Measurements from ENCODE around the gene BICRAL. TPM values are rescaled to one million over a fixed set of nuclear protein-coding genes. Genes with fewer than 3 reads are reported as not detected.
"Not testable (repeated sequence)": the region's sequence is repeated elsewhere in the genome, so short reads cannot be mapped to it uniquely, and the experiment has no call there.

BICRAL gene
- total RNA-seq, 1 donor from 2014 or later, result 9.2 TPM

- no peak for TF ChIP-seq CTCF (IDR thresholded peaks at IDR 0.05; ENCODE audit: unreplicated experiment)
- no peak overlapping the region for H3K4me3 Mint-ChIP-seq (ENCODE audit: unreplicated experiment)
Measured at GRCh38 chr6:42877695-42878094, 95.8 kb downstream of the BICRAL start.

GRCh38 chr6:42879372-42880239, 97.8 kb downstream of the BICRAL start, which contains the start of gene RPL7L1:
RPL7L1 (plus strand) TSS chr6:42879616; CDS start chr6:42879911, 295 bp downstream.
- peak; percentile 66 for DNase-seq (ENCODE audit: low spot score)
- peak within 1 kb of the TSS; percentile 99 for H3K27ac Mint-ChIP-seq (ENCODE audit: unreplicated experiment)
- peak within 1 kb of the TSS; percentile 100 for H3K4me3 Mint-ChIP-seq (ENCODE audit: unreplicated experiment)
- H3K36me3 Mint-ChIP-seq (ENCODE audit: low read depth, unreplicated experiment), result peaks cover 18% of the 10 kb centered on the region
- H3K4me1 Mint-ChIP-seq (ENCODE audit: unreplicated experiment), result peaks cover 11% of the 10 kb centered on the region
- peaks cover 3% of the 10 kb centered on the region for H3K27me3 Mint-ChIP-seq (ENCODE audit: unreplicated experiment)
- no peak for TF ChIP-seq CTCF (IDR thresholded peaks at IDR 0.05; ENCODE audit: unreplicated experiment)
- H3K9me3 Mint-ChIP-seq (ENCODE audit: unreplicated experiment), result no peaks in the 10 kb centered on the region

More at GRCh38 chr6:42877695-42878094, 95.8 kb downstream of the BICRAL start:
- Mint-ChIP-seq H3K27me3 (ENCODE audit: unreplicated experiment) (peaks cover 3% of the 10 kb centered on the region), H3K27ac (ENCODE audit: unreplicated experiment) (no peak overlapping the region), H3K36me3 (ENCODE audit: low read depth, unreplicated experiment) (no peaks in the 10 kb centered on the region), H3K9me3 (ENCODE audit: unreplicated experiment) (no peaks in the 10 kb centered on the region), H3K4me1 (ENCODE audit: unreplicated experiment) (peaks cover 11% of the 10 kb centered on the region)
- no peak for DNase-seq (ENCODE audit: low spot score)

- H3K4me1 Mint-ChIP-seq (ENCODE audit: unreplicated experiment), result peaks cover 11% of the 10 kb centered on the region
- not testable (repeated sequence) for DNase-seq (ENCODE audit: low spot score); H3K9me3 Mint-ChIP-seq (ENCODE audit: unreplicated experiment); H3K27me3 Mint-ChIP-seq (ENCODE audit: unreplicated experiment)
- peak overlapping the region; percentile 99 for H3K27ac Mint-ChIP-seq (ENCODE audit: unreplicated experiment)
- H3K4me3 Mint-ChIP-seq (ENCODE audit: unreplicated experiment), result peak overlapping the region; percentile 100
- H3K36me3 Mint-ChIP-seq (ENCODE audit: low read depth, unreplicated experiment), result peaks cover 20% of the 10 kb centered on the region
Measured at GRCh38 chr6:42880240-42880817, 98.5 kb downstream of the BICRAL start.

GRCh38 chr6:42880871-42881270, 99.0 kb downstream of the BICRAL start:
- Mint-ChIP-seq H3K27ac (ENCODE audit: unreplicated experiment) (peak overlapping the region; percentile 99), H3K4me1 (ENCODE audit: unreplicated experiment) (peaks cover 11% of the 10 kb centered on the region), H3K4me3 (ENCODE audit: unreplicated experiment) (peak overlapping the region; percentile 100), H3K36me3 (ENCODE audit: low read depth, unreplicated experiment) (peaks cover 23% of the 10 kb centered on the region)
- H3K9me3 Mint-ChIP-seq (ENCODE audit: unreplicated experiment); H3K27me3 Mint-ChIP-seq (ENCODE audit: unreplicated experiment); DNase-seq (ENCODE audit: low spot score): not testable (repeated sequence)

- H3K4me3 Mint-ChIP-seq (ENCODE audit: unreplicated experiment), result peak overlapping the region; percentile 34
- H3K36me3 Mint-ChIP-seq (ENCODE audit: low read depth, unreplicated experiment), result peaks cover 32% of the 10 kb centered on the region
- TF ChIP-seq CTCF (IDR thresholded peaks at IDR 0.05; ENCODE audit: unreplicated experiment), result no peak
- H3K9me3 Mint-ChIP-seq (ENCODE audit: unreplicated experiment), result no peaks in the 10 kb centered on the region
- H3K27me3 Mint-ChIP-seq (ENCODE audit: unreplicated experiment), result no peaks in the 10 kb centered on the region
- no peak for DNase-seq (ENCODE audit: low spot score)
- peaks cover 9% of the 10 kb centered on the region for H3K4me1 Mint-ChIP-seq (ENCODE audit: unreplicated experiment)
- no peak overlapping the region for H3K27ac Mint-ChIP-seq (ENCODE audit: unreplicated experiment)
Measured at GRCh38 chr6:42885702-42886101, 103.8 kb downstream of the BICRAL start.

- Mint-ChIP-seq H3K36me3 (ENCODE audit: low read depth, unreplicated experiment) (peaks cover 28% of the 10 kb centered on the region), H3K4me1 (ENCODE audit: unreplicated experiment) (peaks cover 14% of the 10 kb centered on the region)
- H3K9me3 Mint-ChIP-seq (ENCODE audit: unreplicated experiment); DNase-seq (ENCODE audit: low spot score); H3K27ac Mint-ChIP-seq (ENCODE audit: unreplicated experiment); H3K27me3 Mint-ChIP-seq (ENCODE audit: unreplicated experiment); H3K4me3 Mint-ChIP-seq (ENCODE audit: unreplicated experiment): not testable (repeated sequence)
Measured at GRCh38 chr6:42888201-42888600, 106.3 kb downstream of the BICRAL start.

Data from endothelial cell (in vitro differentiated cells).